WTC11 (cell line): ENCODE measurements around the gene ARHGAP42. TPM values are rescaled to one million over a fixed set of nuclear protein-coding genes. Genes with fewer than 3 reads are reported as not detected.

ENCODE experiments used
- ATAC-seq: fragments of 200-7000 bp; cut with Tn5 transposase; 2 replicates; pipeline ENCODE4 v1.10.0; 2021; ENCODE audit warnings: mild to moderate bottlenecking, moderate library complexity
- CTCF ChIA-PET: fragments of 300-600 bp; sonication (Branson Sonifier 250); formaldehyde crosslinking; loops from one replicate; lab custom pipeline; 2021; ENCODE audit warnings: antibody characterized with exemption; lab: Charles Lee
- POLR2A ChIA-PET: fragments of 350-600 bp; sonication (Branson Sonifier 250); formaldehyde crosslinking; loops from one replicate; lab custom pipeline; 2021; ENCODE audit warnings: antibody characterized with exemption; lab: Charles Lee
- DNase-seq: peaks from one replicate; pipeline ENCODE4 v3.0.0; 2021; ENCODE audit warnings: low spot score
- H3K27ac Mint-ChIP-seq: 2 replicates; pipeline ENCODE4 v1.8.0; 2021; ENCODE audit warnings: mixed read lengths
- H3K27me3 Mint-ChIP-seq: 2 replicates; pipeline ENCODE4 v1.8.0; 2021; ENCODE audit warnings: low read depth, mild to moderate bottlenecking, moderate library complexity, mixed read lengths
- H3K36me3 Mint-ChIP-seq: 2 replicates; pipeline ENCODE4 v1.8.0; 2021; ENCODE audit warnings: mixed read lengths
- H3K4me1 Mint-ChIP-seq: 2 replicates; pipeline ENCODE4 v1.8.0; 2022; ENCODE audit warnings: mixed read lengths
- H3K4me3 Mint-ChIP-seq: 2 replicates; pipeline ENCODE4 v1.8.0; 2021; ENCODE audit warnings: mild to moderate bottlenecking, moderate library complexity, mixed read lengths
- H3K9me3 Mint-ChIP-seq: 2 replicates; pipeline ENCODE4 v1.8.0; 2021; ENCODE audit warnings: mixed read lengths
- KAT7 ChIP-seq: sonication (generic); formaldehyde crosslinking; IDR thresholded peaks from 2 replicates; pipeline ENCODE4 v1.8.1; 2023; ENCODE audit warnings: missing genetic modification reagents, mild to moderate bottlenecking, borderline replicate concordance
- OVOL2 ChIP-seq: fragments of 250-450 bp; sonication (Bioruptor Pico); IDR thresholded peaks from 2 replicates; pipeline ENCODE4 v1.9.0; 2021; ENCODE audit warnings: mild to moderate bottlenecking, borderline replicate concordance
- ZNF263 ChIP-seq: sonication (generic); formaldehyde crosslinking; IDR thresholded peaks from 2 replicates; pipeline ENCODE4 v1.8.1; 2022; ENCODE audit warnings: low read depth, mild to moderate bottlenecking, moderate library complexity, missing genetic modification reagents
- ZNF396 ChIP-seq: fragments of 250-450 bp; sonication (Bioruptor Pico); IDR thresholded peaks from 2 replicates; pipeline ENCODE4 v1.8.0; 2021; ENCODE audit warnings: mild to moderate bottlenecking, moderate library complexity, borderline replicate concordance
- total RNA-seq: library from RNA; stranded (reverse); gene quantifications from 3 replicates; pipeline ENCODE4 v1.2.3, GENCODE V29; 2021
- TF ChIP-seq, protein P1 (sequence below): sonication (generic); formaldehyde crosslinking; conservative IDR thresholded peaks from 2 replicates; pipeline ENCODE4 v1.8.1; 2022; ENCODE audit warnings: mild to moderate bottlenecking, missing genetic modification reagents
- TF ChIP-seq, protein P2 (sequence below): sonication (generic); formaldehyde crosslinking; IDR thresholded peaks from 2 replicates; pipeline ENCODE4 v1.8.0; 2023; ENCODE audit warnings: missing genetic modification reagents, mild to moderate bottlenecking, borderline replicate concordance
- TF ChIP-seq, protein P3 (sequence below): fragments of 250-450 bp; sonication (Bioruptor Pico); IDR thresholded peaks from 2 replicates; pipeline ENCODE4 v1.9.0; 2021; ENCODE audit warnings: moderate library complexity, mild to moderate bottlenecking, inconsistent platforms, borderline replicate concordance
- TF ChIP-seq, protein P4 (sequence below): sonication (generic); formaldehyde crosslinking; IDR thresholded peaks from 2 replicates; pipeline ENCODE4 v1.8.1; 2022; ENCODE audit warnings: low read depth, missing genetic modification reagents, borderline replicate concordance
- TF ChIP-seq, protein P5 (sequence below): sonication (generic); formaldehyde crosslinking; IDR thresholded peaks from 2 replicates; pipeline ENCODE4 v1.8.1; 2023; ENCODE audit warnings: mild to moderate bottlenecking, missing genetic modification reagents, moderate library complexity
- TF ChIP-seq, protein P6 (sequence below): sonication (generic); formaldehyde crosslinking; IDR thresholded peaks from 2 replicates; pipeline ENCODE4 v1.8.1; 2023; ENCODE audit warnings: mild to moderate bottlenecking, missing genetic modification reagents
- TF ChIP-seq, protein P7 (sequence below): fragments of 250-450 bp; sonication (Bioruptor Pico); IDR thresholded peaks from 2 replicates; pipeline ENCODE4 v1.8.0; 2021; ENCODE audit warnings: mild to moderate bottlenecking

ARHGAP42 gene
- total RNA-seq, 1 experiment from 2014 or later = 32.5 TPM

DNA sequence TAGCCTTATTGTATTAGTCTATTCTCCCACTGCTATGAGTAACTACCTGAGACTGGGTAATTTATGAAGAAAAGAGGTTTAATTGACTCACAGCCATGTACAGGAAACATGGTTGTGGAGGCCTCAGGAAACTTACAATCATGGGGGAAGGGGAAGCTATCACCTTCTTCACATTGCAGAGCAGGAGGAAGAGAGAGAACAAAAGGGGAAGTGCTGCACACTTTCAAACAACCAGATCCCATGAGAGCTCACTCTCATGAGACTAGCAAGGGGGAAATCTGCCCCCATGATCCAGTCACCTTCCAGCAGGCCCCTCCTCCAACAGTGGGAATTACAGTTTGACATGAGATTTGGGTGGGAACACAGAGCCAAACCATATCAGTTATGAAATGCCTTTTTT is 179.4 kb downstream of the ARHGAP42 start:
- H3K4me1 Mint-ChIP-seq = peaks cover 39% of the 10 kb centered on the region
- H3K36me3 Mint-ChIP-seq = no peaks in the 10 kb centered on the region; the same call in 1 of the 2 replicates
- H3K4me3 Mint-ChIP-seq = no peak overlapping the region
- no peak for DNase-seq
- H3K27ac Mint-ChIP-seq = no peak overlapping the region
- POLR2A ChIA-PET = no interaction called here
- TF ChIP-seq, protein P1, sequence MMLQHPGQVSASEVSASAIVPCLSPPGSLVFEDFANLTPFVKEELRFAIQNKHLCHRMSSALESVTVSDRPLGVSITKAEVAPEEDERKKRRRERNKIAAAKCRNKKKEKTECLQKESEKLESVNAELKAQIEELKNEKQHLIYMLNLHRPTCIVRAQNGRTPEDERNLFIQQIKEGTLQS (CRISPR knock-in tag) = no peak
- TF ChIP-seq, protein P2, sequence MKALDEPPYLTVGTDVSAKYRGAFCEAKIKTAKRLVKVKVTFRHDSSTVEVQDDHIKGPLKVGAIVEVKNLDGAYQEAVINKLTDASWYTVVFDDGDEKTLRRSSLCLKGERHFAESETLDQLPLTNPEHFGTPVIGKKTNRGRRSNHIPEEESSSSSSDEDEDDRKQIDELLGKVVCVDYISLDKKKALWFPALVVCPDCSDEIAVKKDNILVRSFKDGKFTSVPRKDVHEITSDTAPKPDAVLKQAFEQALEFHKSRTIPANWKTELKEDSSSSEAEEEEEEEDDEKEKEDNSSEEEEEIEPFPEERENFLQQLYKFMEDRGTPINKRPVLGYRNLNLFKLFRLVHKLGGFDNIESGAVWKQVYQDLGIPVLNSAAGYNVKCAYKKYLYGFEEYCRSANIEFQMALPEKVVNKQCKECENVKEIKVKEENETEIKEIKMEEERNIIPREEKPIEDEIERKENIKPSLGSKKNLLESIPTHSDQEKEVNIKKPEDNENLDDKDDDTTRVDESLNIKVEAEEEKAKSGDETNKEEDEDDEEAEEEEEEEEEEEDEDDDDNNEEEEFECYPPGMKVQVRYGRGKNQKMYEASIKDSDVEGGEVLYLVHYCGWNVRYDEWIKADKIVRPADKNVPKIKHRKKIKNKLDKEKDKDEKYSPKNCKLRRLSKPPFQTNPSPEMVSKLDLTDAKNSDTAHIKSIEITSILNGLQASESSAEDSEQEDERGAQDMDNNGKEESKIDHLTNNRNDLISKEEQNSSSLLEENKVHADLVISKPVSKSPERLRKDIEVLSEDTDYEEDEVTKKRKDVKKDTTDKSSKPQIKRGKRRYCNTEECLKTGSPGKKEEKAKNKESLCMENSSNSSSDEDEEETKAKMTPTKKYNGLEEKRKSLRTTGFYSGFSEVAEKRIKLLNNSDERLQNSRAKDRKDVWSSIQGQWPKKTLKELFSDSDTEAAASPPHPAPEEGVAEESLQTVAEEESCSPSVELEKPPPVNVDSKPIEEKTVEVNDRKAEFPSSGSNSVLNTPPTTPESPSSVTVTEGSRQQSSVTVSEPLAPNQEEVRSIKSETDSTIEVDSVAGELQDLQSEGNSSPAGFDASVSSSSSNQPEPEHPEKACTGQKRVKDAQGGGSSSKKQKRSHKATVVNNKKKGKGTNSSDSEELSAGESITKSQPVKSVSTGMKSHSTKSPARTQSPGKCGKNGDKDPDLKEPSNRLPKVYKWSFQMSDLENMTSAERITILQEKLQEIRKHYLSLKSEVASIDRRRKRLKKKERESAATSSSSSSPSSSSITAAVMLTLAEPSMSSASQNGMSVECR (CRISPR knock-in tag) = no peak
- TF ChIP-seq, all 79 proteins: peak for 0
- CTCF ChIA-PET = no interaction called here
- no peaks in the 10 kb centered on the region for H3K27me3 Mint-ChIP-seq
- H3K9me3 Mint-ChIP-seq = no peaks in the 10 kb centered on the region
- ATAC-seq = no peak

DNA sequence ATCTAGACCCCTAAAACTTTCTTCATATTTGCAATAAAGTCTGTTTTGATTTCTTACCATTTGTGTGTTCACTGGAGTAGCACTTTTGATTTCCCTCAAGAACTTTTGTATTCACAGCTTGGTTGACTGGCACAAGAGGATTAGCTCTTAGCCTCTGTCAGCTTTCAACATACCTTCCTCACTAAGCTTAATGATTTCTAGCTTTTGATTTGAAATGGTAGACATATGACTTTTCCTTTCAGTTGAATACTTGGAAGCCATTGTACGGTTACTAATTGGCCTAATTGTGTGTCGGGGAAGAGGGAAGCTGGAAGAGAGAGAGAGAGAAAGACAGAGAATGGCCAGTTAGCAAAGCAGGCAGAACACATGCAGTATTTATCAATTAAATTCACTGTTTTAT is 180.5 kb downstream of the ARHGAP42 start:
- ChIA-PET POLR2A (no interaction called here), CTCF (interaction anchor here (0.6 kb wide), 1 partner anchor 993 kb away, joined by 4 read pairs; no protein-coding TSS in a partner anchor)
- peaks cover 33% of the 10 kb centered on the region for H3K4me1 Mint-ChIP-seq
- H3K9me3 Mint-ChIP-seq = no peaks in the 10 kb centered on the region
- DNase-seq (no peak), ATAC-seq (no peak)
- no peaks in the 10 kb centered on the region for H3K27me3 Mint-ChIP-seq
- H3K4me3 Mint-ChIP-seq = no peak overlapping the region
- no peak overlapping the region for H3K27ac Mint-ChIP-seq
- H3K36me3 Mint-ChIP-seq = no peaks in the 10 kb centered on the region
- TF ChIP-seq ZNF263 (CRISPR knock-in tag) = no peak

DNA sequence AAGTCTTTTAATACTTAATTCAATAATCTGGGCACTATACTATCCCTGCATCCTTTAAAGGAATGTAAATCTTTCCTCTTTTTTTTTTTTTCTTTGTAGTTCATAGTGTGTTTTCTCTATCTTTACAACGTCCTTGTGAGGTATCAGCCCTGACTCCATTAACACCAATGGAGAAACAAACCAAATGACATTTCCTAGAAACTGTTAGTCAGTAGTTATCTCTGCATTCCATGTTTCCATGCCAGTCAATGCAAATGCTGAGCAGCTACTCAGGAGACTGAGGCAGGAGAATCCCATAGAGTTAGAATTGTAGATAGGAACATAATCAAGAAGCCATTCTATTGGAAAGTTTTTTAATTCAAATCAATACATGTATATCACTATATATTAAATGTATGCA is 182.2 kb downstream of the ARHGAP42 start:
- Mint-ChIP-seq H3K27me3 (no peaks in the 10 kb centered on the region), H3K4me1 (peaks cover 41% of the 10 kb centered on the region), H3K4me3 (no peak overlapping the region)
- no peak for DNase-seq
- ChIA-PET CTCF (no interaction called here), POLR2A (no interaction called here)
- TF ChIP-seq, protein P2 (CRISPR knock-in tag) = no peak
- TF ChIP-seq KAT7 (CRISPR knock-in tag) (no peak), ZNF396 (no peak), OVOL2 (CRISPR knock-in tag) (no peak)
- TF ChIP-seq, protein P3, sequence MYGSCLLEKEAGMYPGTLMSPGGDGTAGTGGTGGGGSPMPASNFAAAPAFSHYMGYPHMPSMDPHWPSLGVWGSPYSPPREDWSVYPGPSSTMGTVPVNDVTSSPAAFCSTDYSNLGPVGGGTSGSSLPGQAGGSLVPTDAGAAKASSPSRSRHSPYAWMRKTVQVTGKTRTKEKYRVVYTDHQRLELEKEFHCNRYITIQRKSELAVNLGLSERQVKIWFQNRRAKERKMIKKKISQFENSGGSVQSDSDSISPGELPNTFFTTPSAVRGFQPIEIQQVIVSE (CRISPR knock-in tag) = no peak
- TF ChIP-seq, protein P4, sequence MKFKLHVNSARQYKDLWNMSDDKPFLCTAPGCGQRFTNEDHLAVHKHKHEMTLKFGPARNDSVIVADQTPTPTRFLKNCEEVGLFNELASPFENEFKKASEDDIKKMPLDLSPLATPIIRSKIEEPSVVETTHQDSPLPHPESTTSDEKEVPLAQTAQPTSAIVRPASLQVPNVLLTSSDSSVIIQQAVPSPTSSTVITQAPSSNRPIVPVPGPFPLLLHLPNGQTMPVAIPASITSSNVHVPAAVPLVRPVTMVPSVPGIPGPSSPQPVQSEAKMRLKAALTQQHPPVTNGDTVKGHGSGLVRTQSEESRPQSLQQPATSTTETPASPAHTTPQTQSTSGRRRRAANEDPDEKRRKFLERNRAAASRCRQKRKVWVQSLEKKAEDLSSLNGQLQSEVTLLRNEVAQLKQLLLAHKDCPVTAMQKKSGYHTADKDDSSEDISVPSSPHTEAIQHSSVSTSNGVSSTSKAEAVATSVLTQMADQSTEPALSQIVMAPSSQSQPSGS = no peak
- TF ChIP-seq, protein P5, sequence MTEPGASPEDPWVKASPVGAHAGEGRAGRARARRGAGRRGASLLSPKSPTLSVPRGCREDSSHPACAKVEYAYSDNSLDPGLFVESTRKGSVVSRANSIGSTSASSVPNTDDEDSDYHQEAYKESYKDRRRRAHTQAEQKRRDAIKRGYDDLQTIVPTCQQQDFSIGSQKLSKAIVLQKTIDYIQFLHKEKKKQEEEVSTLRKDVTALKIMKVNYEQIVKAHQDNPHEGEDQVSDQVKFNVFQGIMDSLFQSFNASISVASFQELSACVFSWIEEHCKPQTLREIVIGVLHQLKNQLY = no peak
- TF ChIP-seq, protein P6, sequence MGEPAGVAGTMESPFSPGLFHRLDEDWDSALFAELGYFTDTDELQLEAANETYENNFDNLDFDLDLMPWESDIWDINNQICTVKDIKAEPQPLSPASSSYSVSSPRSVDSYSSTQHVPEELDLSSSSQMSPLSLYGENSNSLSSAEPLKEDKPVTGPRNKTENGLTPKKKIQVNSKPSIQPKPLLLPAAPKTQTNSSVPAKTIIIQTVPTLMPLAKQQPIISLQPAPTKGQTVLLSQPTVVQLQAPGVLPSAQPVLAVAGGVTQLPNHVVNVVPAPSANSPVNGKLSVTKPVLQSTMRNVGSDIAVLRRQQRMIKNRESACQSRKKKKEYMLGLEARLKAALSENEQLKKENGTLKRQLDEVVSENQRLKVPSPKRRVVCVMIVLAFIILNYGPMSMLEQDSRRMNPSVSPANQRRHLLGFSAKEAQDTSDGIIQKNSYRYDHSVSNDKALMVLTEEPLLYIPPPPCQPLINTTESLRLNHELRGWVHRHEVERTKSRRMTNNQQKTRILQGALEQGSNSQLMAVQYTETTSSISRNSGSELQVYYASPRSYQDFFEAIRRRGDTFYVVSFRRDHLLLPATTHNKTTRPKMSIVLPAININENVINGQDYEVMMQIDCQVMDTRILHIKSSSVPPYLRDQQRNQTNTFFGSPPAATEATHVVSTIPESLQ (CRISPR knock-in tag) = no peak
- TF ChIP-seq, protein P7, sequence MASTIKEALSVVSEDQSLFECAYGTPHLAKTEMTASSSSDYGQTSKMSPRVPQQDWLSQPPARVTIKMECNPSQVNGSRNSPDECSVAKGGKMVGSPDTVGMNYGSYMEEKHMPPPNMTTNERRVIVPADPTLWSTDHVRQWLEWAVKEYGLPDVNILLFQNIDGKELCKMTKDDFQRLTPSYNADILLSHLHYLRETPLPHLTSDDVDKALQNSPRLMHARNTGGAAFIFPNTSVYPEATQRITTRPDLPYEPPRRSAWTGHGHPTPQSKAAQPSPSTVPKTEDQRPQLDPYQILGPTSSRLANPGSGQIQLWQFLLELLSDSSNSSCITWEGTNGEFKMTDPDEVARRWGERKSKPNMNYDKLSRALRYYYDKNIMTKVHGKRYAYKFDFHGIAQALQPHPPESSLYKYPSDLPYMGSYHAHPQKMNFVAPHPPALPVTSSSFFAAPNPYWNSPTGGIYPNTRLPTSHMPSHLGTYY = no peak
- TF ChIP-seq, all 79 proteins: peak for 0
- no peak for ATAC-seq
- H3K27ac Mint-ChIP-seq = no peak overlapping the region
- H3K9me3 Mint-ChIP-seq = no peaks in the 10 kb centered on the region
- H3K36me3 Mint-ChIP-seq = no peaks in the 10 kb centered on the region
